LoVo (cell line): Measurements from ENCODE around the gene PABPC1L.

ENCODE experiments used
- DNase-seq: peaks from one replicate; pipeline ENCODE4 v3.0.0-alpha.2; 2016; ENCODE audit warnings: low spot score

Gene PABPC1L

GRCh38 chr20:44900231-44900854, 9.5 kb upstream of the PABPC1L start:
- DNase-seq, result no peak

DNA sequence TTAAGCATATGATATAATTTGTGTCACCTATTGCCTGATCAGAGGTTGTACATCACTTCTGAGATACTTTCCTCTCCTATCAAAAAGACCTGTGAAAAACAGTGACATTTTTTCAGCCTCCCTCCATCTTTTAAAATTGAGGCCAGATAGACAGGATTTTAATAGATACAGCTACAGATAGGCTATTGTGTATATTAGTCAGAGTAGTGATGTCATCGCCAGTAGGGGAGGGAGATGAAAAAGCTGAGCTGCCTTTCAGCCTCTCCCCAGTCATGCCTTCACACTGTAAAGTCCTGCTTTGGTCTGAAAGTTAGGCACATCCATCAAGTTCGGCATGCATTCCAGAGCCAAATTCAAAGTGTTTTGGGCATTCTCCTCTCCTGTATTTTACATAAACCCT, 7.9 kb upstream of the PABPC1L start:
- no peak for DNase-seq

DNA sequence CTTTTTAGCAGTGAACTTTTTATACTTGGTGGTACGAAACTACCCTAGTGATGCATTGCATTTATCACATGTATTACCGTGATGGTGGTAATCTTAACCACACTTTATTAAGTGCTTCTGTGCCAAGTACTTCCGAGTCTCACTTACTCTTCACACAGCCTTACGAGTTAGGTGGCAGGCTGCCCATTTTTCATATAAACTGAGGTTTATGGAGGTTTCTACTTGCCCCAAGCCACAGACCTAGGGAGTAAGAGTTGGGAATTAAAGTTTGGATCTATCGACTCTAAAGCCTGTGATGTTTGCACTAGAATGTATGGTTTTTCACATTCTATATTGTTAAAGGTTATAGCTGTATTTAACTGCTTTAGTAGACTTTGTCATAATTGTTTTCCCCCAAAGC, 5.5 kb upstream of the PABPC1L start:
- no peak for DNase-seq

- no peak for DNase-seq
Observed at GRCh38 chr20:44908987-44909871, 631 bp upstream of the PABPC1L start.

- peak; percentile 9 for DNase-seq
Observed at GRCh38 chr20:44910690-44911262, 916 bp downstream of the PABPC1L start.

GRCh38 chr20:44911264-44911921, 1.5 kb downstream of the PABPC1L start:
- peak; percentile 71 for DNase-seq

- no peak for DNase-seq
Observed at GRCh38 chr20:44912189-44912588, 2.3 kb downstream of the PABPC1L start.

GRCh38 chr20:44914924-44915323, 5.1 kb downstream of the PABPC1L start:
- DNase-seq, result no peak

GRCh38 chr20:44916586-44916985, 6.7 kb downstream of the PABPC1L start:
- DNase-seq, result no peak

DNA sequence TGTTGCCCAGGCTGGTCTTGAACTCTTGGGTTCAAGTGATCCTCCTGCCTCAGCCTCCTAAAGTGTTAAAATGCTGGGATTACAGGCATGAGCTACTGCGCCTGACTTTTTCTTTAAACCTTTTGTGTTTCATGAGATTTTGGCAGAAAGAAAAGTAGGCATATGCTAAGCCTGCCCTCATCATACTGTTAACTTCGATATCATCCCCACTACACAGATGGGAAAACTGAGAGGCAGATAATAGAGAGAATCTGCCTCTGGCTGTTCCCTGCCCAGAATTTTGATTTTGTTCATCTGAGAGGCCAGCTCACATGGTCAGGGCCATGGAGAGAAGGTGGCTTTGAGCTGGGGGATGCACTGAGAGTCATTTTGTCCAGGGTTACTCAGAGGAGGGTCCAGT, 7.5 kb downstream of the PABPC1L start:
- DNase-seq, result no peak

- no peak for DNase-seq
Observed at GRCh38 chr20:44918342-44918741, 8.5 kb downstream of the PABPC1L start.

GRCh38 chr20:44918761-44919160, 8.9 kb downstream of the PABPC1L start:
- no peak for DNase-seq

DNA sequence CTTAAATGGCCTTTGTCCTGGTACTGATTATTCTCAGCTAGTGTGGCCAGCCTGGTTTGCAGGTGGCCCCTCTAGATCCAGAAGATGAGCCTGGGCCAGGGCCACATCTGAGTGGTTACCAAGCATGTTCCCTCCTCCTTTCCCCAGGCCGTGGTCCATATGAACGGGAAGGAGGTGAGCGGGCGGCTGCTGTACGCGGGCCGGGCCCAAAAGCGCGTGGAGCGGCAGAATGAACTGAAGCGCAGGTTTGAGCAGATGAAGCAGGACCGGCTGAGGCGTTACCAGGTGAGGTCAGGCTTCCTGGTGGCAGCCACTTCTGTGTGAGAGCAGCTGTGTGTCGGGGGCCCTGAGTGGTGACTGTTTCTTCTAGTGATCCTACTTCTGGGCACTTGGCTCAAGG, 11.6 kb downstream of the PABPC1L start:
- no peak for DNase-seq

DNA sequence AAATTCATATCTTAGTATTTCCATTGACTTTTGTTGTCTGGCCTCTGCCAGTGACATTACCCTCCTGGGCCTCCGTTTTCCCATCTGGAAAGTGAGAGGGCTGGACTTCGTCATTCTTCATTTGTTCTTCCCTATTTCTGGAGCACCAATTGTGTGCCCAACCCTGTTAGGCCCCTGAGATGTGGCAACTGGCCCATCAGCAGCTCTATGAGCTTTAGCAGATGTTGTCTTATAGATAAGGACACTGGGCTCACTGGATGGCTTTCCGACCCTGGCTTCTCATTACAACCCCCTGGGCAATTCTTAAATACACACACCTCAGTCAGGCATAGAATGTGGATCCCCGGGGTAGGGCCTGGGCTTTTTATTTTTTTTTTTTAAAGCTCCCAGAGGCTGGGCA, 14.7 kb downstream of the PABPC1L start:
- no peak for DNase-seq

- DNase-seq, result no peak
Observed at GRCh38 chr20:44928595-44928994, 18.7 kb downstream of the PABPC1L start.

DNA sequence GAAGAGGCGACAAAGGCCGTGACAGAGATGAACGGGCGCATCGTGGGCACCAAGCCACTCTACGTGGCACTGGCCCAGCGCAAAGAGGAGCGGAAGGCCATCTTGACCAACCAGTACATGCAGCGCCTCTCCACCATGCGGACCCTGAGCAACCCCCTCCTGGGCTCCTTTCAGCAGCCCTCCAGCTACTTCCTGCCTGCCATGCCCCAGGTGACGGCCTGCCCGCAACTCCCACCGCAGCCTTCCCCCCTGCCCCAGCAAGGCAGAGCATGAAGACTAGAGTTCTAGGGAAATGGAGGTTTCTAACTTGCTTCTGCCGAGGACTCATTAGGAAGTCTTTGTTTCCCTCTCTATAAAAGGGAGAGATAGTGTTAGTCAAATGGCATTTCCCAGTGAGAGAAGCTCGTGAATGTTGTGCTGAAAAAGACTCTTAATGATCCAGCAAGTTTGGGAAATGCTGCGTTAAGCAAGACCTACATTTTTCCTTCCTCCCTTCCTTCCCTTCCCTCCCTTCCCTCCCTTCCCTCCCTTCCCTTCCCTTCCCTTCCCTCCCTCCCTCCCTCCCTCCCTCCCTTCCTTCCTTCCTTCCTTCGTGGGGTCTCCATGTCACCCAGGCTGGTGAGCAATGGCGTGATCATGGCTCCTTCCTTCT, 20.8 kb downstream of the PABPC1L start:
- no peak for DNase-seq

- no peak for DNase-seq
Observed at GRCh38 chr20:44931911-44932310, 22.1 kb downstream of the PABPC1L start.

- no peak for DNase-seq
Observed at GRCh38 chr20:44932916-44933315, 23.1 kb downstream of the PABPC1L start.

DNA sequence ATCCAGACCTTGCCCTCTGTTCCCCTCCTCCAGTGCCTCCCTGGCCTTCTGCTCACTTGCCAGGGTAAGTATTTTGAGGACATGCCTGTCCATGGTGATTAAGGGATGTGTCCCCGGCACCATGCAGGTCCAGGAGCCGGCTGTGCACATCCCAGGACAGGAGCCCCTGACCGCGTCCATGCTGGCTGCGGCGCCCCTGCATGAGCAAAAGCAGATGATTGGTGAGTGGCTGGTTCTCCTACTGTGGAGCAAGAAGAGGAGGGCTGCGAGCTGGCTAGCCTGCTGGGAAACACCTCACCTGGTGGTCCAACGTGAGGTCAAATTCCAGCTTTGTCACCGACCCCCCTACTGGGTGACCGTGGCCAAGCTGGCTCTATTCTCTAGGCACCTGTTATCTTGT, 26.6 kb downstream of the PABPC1L start:
- no peak for DNase-seq

GRCh38 chr20:44938637-44939036, 28.8 kb downstream of the PABPC1L start:
- no peak for DNase-seq

DNA sequence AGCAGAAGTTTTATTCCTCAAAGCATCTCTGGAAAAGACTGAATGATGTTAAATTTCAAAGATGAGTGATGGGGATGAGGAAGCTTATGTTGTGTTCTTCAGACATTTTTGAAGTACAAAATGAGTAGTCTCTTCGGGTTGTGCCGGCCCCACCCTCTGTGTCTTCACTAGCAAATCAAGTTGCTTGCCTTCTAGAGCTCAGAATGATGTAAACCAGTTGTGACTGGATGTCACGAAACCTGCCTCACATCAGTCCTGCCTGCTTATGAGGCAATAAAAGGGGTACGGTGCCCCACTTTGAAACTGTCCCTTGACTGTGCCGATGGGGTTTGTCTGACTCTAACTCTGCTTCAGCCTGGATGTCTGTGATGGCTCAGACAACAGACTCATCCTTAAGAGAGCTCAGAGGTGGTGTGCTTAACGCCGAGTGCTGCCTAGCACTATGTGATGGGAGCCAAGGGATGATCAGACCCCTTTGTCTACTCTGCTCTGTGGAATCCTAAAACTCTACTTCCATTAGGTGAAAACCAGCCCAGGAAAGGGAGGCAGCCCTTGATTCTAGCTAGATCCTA, 31.3 kb downstream of the PABPC1L start:
- no peak for DNase-seq
